Measurements from ENCODE around the gene ATP5PB.

DNA sequence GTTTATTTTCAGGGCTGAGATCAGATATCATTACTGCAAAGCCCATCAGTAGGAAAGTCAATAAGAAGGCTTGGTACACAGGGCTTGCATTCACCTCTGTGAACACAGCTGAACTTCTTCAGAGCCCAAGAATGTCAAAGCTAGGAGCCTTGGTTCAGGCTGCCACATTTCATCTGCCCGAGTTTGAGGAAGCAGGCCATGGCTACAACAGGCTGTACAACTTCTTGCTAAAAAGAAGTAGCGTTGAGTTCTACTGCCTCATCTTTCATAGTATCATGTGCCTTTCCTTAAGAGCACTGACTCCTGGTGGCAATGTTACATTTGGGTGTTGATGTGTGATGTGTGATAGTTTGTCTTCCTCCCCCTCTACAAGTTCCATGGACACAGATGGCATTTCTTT is 34.6 kb downstream of the ATP5PB start:
- TF ChIP-seq, protein P1, sequence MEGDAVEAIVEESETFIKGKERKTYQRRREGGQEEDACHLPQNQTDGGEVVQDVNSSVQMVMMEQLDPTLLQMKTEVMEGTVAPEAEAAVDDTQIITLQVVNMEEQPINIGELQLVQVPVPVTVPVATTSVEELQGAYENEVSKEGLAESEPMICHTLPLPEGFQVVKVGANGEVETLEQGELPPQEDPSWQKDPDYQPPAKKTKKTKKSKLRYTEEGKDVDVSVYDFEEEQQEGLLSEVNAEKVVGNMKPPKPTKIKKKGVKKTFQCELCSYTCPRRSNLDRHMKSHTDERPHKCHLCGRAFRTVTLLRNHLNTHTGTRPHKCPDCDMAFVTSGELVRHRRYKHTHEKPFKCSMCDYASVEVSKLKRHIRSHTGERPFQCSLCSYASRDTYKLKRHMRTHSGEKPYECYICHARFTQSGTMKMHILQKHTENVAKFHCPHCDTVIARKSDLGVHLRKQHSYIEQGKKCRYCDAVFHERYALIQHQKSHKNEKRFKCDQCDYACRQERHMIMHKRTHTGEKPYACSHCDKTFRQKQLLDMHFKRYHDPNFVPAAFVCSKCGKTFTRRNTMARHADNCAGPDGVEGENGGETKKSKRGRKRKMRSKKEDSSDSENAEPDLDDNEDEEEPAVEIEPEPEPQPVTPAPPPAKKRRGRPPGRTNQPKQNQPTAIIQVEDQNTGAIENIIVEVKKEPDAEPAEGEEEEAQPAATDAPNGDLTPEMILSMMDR (IDR thresholded peaks at IDR 0.05; ENCODE audit: borderline replicate concordance, extremely low read depth, low read length, poor library complexity, severe bottlenecking): no peak
- no peak for TF ChIP-seq EZH2 (IDR thresholded peaks at IDR 0.05; ENCODE audit: borderline replicate concordance, low read depth, low read length, severe bottlenecking)
